HG03469 (cell line): ENCODE data around the gene TNFRSF21.
"Not testable (repeated sequence)": the region's sequence is repeated elsewhere in the genome, so short reads cannot be mapped to it uniquely, and the experiment has no call there.

ENCODE experiments used
- ATAC-seq: cut with Tn5 transposase; IDR thresholded peaks from one replicate; pipeline ENCODE4 v1.9.1; 2021; ENCODE audit warnings: mild to moderate bottlenecking, moderate library complexity, moderate number of reproducible peaks; ENCODE audit not compliant: unreplicated experiment

TNFRSF21 gene, protein sequence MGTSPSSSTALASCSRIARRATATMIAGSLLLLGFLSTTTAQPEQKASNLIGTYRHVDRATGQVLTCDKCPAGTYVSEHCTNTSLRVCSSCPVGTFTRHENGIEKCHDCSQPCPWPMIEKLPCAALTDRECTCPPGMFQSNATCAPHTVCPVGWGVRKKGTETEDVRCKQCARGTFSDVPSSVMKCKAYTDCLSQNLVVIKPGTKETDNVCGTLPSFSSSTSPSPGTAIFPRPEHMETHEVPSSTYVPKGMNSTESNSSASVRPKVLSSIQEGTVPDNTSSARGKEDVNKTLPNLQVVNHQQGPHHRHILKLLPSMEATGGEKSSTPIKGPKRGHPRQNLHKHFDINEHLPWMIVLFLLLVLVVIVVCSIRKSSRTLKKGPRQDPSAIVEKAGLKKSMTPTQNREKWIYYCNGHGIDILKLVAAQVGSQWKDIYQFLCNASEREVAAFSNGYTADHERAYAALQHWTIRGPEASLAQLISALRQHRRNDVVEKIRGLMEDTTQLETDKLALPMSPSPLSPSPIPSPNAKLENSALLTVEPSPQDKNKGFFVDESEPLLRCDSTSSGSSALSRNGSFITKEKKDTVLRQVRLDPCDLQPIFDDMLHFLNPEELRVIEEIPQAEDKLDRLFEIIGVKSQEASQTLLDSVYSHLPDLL

DNA sequence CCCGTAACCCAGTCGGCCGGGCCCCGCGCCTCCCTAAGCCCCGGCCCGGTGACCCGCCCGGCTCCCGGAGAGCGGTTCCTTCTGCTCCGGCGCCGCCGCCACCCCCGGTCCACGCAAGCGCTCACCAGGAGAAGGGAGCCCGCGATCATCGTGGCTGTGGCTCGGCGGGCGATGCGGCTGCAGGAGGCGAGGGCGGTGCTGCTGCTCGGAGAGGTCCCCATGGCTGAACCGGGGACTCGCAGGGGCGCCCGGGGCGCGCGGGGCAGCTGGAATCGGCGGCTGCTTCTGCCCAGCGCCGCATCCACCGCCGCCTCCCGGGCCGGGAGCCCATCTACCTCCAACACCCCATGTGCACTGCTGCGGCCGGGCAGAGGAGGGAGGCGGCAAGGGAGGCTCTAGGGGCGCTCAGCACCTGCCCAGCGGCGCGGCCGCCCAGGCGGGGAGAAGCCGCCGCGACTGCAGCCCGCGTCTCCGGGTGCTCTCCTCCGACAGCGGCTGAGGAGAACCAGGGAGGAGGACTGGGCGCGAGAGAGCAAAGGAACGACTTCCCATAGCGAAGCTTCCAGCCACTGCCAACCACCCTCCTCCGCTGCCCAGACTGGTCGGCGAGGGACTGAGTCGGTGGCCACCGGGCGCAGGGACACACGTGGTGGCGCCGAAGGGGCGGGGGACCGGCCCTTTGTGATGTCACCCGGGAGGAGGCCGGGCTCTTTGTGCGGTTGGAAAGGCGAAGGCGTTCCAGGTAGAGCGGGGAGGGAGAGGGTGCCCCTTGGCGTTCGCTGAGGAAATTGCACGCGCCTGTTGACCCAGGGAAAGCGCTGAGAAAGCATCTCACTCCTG lies at the start of gene TNFRSF21:
Gene TNFRSF21 (minus strand): TSS at position 615 of the 840 bp plus-strand sequence. CDS start 394 bp downstream, at position 221.
- peak; percentile 99 for ATAC-seq

DNA sequence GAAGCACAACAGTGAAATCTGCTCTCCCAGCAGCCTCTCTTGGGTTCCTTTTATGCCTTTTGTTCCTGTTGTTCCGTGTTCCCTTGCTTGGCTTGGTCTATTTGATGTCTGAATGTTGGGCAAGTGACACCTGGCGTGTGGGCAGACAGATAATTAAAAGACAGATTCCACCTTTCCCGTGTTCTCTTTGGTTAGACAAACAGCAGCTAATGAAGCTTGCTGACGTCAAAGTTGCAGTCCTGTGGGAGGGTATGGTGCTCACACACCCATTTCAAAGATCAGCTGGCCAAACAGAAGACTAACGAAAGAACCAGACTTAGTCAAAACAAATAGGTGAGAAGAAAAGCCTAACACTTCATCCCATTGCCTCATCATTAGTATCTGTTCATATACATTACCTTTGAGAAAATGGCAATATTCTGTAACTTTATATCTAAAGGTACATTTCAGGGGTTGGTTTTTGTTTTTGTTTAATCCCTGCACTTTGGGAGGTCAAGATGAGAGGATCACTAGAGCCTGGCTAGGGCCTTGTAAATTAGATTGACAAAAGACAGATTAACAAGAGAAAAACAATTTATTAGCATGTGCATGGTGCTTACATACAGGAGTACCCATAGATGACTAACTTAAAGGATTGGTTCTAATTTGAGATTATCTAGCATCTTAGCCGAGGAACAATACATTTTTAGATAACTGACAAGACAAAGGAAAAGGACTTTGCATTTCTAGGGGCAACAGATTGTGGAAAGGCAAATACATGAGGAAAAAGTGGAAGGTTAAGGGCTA lies 48.9 kb upstream of the TNFRSF21 start:
- peak; percentile 29 for ATAC-seq

DNA sequence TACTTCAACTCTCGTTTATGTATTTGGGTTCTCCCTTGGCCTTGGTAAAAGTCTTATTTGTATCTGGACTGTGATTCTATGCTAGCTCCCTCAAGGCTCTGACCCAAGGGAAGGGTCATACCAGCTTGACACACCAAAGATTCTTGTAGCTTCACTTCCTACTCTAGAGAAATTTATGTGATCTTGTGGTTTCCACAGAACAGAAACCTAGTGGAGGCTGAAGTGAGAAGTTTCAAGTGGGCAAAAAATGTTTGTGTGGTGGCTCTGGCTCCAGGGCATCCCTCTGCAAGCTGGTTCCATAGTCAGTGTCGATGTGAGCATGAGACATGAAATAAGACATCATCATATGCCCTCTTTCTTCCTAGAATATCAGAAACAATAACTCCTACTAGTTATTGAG lies 48.1 kb upstream of the TNFRSF21 start:
- peak; percentile 66 for ATAC-seq

DNA sequence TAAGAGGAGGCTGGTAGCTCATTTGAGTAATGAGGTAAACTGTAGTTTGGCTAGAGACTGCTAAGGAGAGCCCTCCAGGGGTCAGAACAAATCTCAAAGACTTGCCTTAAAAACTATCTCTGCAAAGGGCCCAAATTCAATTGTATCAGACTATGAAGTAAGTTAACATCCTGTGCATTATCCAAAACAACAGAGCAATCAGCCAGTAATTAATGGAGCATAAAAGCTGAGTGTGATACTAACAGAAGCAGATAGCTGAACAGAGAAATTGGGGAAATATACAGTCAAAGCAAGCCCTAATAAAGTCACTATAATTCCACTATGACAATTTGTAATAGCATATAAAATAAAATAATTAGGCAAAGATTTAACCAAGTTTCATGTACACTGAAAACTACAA lies 45.8 kb upstream of the TNFRSF21 start:
- ATAC-seq = no peak

DNA sequence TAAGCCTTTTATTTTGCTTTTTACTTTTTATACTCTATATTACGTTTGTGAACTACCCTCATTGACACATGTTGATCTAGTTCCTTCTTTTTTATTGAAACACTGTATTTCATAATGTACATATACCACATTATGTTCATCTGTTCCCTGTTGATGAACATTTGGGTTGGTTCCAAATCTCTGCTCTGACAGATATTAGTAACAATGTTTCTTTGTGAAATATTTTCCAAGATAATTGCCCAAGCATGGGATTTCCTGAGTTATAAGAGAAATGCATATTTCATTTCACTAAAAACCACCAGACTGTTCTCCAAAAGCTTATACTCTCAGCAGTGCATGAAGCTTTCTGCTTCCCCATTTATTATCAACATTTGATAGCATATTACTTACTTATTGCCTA lies 44.2 kb upstream of the TNFRSF21 start:
- no peak for ATAC-seq

DNA sequence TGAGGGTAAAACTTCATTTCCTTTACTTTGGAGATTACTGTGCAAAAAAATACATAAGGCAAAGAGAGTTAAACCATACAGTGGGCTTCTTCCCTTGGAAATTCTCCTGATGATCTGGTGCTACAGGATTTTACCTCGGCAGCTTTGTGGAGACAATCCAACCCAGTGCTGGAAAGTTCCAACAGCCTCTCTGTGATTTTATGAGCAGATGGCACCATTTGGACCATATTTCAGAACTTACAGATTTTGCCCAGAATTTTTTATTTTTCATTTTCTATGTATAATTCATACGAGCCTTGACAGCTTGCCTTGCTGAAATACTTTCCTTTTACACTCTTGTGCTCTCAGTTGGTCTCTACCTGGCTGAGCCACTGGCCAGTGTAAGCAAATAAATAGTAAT lies 43.3 kb upstream of the TNFRSF21 start:
- ATAC-seq = no peak

DNA sequence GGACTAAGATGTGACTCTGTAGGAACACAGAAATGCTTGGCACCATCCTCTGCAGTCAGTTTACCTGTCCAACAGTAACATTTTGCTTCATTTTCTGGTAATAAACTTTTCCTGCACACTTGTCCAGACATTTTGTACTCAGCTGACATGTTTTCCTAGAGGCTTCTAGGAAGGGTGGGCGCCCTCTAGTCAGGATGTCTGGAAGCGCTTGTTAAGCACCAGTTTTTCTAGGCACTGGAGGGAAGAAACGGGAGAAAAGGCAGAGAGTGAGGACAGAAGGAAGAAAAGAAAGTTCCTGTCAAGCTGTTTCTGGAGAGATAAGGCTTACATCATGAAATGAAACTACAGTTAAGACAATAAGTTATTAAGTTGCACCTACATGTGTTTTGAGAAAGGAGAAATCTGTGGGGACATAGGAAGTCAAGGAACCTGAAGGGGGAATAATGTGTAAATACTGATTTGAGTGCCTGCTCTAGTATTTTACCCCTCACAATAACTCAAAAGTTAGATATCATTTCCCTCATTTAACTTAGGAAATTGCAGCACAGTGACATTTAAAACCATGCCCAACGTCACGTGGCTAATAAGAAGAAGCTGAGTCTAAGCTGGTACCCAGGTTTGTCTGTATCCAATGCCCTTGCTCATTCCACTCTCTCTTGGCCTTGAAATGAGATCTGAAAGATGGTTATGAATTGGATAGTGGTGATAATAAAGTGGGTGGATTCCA lies 42.7 kb upstream of the TNFRSF21 start:
- no peak for ATAC-seq

DNA sequence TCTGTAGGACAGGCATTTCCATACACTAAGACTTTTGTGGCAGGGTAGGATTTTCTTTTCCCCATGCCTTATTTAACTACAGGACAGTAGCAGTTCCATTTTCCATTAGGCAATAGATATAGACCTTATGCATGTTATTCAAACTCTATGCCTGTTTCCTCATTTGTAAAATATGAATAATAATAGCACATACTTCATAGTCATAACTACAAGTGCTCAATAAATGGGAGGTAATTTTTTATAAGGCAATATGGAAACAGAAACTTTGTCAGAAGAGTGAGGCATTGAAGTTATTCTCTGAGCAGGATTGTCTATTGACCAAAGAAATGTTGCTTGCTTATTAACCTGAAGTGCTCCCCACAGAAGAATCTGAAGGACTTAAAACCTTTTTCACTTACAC lies 41.9 kb upstream of the TNFRSF21 start:
- no peak for ATAC-seq

DNA sequence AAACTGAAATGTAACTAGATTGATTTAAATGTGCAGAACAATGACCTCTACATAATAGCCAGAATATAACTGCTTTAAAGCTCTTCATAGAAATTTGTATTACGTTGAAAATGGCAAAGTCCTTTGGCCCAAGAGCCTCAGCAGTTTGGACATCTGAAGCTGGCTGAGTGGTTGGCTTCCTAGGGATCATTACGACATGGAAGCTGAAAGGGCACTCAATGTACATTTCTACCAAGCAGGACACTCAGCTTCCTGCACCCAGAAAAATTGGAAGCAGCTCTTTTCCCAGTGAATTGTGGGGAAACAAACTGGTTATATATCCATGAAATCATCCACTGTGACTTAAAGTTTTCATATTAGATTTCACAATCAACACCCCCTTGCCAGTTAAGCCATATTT lies 40.2 kb upstream of the TNFRSF21 start:
- ATAC-seq = no peak

DNA sequence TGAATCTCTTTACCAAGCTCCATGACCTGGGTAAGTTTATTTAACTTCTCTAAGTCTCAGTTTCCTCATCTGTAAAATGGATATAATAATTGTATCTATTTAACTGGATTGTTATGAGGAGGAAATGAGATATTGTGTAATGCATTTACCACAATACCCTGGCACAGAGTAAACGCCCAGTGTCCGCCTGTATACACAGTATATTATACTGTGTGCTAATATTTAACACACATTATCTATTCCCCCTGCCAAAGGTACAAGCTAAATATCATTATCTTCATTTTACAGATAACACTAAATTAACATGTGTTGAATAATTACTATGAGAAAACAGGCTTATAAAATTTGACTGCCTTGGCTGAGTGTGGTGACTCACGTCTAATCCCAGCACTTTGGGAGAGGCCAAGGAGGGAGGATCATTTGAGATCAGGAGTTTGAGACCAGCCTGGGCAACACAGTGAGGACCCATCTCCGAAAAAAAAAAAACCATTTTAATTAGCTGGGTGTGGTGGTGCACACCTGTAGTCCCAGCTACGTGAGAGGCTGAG lies 38.7 kb upstream of the TNFRSF21 start:
- ATAC-seq = no peak

DNA sequence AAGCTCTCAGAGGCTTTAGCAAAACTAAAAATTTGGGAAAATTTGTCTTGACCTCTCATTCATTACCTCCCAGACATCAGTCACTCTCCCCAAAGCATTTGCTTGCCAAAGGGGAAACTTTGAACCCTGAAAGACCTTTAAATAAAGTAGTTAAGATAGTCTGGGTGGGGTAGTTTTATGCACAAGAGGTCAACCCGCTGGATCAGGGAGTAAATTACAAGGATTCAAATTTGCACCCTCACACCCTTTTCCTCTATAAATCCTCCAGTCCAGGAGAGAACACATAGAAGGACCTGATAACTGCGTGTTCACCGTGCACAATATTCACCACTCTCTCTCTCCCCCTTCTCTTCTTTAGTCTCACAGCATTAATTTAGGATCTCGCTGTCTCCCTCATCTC lies 36.1 kb upstream of the TNFRSF21 start:
- ATAC-seq = no peak

DNA sequence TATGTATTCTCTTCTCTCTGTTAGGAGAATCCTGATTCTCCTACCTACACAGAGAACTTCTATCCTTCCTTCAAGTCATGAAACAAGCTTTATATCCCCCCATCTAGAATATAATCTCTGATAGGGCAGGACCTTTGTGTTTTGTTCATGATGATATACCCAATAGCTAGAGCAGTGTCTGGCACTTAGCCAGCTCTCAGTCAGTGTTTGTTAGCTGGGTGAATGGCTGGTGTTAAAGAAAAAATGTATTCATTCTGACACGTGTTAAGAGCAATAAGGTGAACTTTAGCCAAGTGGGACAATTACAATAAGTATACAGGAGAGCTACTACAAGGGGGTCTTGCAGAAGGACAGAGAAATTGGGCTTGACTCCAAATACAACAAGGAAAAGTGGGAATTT lies 34.3 kb upstream of the TNFRSF21 start:
- ATAC-seq = no peak

DNA sequence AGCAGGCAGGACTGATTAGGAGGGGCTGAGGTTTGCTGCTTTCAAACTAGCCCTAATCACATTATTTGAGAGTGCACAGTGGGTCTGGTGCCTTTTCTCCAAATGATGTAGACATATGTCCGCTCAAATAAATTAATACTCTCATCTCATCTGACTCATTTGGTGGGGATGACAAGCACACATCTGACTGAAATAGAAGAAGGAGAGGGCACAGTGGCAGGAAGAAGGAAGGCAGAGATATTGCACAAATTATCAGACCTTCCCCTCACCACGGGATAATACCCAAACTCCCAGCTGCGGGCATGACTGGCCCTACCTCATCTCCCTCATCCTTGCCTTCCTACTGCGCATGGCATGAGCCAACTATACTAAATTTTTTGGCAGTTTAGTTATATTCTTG lies 33.9 kb upstream of the TNFRSF21 start:
- ATAC-seq = no peak

DNA sequence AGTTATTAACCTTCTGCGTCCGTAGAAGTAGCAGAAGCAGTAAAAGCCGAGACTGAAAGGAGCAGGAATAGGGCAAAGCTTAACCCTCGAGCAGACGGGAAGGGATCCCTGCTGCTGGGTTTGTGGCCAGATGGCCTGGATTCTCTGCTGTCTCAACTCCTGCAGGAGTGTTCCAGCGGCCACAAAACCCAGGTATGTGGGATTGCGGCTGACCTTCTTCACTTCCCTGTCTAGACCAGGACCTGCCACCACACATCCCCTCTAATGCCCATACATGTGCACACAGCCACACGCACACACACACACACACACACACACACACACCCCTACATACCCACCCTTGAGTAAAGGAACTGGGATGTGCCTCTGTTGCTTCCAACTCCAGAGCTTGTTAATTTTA lies 33.1 kb upstream of the TNFRSF21 start:
- no peak for ATAC-seq

DNA sequence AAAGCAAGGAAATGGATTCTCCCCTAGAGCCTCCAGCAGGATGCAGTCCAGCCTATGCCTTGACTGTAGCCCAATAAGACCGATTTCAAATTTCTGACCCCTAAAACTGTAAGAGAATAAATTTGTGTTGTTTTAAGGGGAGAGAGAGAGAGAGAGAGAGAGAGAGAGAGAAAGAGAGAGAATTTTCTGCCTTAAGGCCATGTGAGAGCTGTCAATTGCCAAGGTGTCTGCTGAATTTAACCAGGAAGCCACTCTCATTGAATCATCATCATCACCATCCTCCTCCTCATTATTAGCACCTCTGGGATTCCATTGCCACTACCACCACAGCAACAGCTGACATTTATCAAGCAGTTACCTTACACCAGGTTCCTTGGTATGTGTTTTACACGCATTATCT lies 27.8 kb upstream of the TNFRSF21 start:
- no peak for ATAC-seq

DNA sequence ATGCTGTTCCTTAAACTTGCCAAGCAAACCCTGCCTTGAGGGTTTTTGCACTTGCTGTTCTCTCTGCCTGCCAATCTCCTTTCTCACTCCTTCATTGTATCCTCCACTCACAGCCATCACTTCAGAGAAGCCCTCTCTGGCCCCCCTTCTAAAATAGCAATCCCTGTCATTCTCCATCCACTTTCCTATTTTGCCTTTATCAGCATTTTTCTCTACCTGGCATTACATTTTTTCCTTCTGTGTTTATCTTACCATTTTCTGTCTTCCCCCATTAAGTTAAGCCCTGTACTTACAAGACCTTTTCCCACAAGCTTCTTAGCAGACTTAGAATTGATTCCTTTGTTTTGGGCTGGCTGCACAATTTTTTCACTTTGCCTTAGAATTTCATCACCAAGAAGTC lies 26.6 kb upstream of the TNFRSF21 start:
- ATAC-seq = no peak

DNA sequence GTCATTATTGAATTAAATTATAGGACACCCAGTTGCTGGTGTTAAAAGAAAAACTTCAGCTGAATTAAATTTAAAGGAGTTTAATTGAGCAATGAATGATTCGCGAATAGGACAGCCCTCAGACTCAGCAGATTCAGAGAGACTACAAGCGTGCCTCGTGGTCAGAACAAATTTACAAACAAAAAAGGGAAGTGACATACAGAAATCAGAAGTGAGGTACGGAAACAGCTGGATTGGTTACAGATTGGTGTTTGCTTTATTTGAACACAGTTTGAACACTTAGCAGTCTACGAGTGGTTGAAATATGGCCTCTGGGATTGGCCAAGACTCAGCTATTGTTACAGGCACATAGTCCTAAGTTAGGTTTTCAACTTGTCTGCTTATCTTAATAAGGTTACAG lies 25.8 kb upstream of the TNFRSF21 start:
- peak; percentile 98 for ATAC-seq

DNA sequence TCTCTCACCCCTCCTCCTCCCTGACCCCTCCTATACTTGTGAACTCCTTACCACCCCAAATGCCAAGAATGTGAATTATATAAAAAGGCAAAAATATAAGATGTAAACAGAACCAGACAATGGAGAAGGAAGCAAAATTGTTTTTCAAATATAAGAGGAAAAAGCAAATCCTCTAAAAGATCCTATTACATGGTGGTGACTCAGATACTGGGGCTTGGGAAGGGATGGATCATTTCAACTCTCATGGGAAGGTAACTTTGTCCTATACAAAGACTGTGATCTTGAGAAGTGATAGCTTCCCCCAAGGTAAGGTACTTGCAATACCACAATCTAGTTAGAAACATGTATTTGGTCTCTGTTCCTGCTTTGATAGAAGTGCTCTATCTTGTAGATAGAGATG lies 24.6 kb upstream of the TNFRSF21 start:
- ATAC-seq = no peak

DNA sequence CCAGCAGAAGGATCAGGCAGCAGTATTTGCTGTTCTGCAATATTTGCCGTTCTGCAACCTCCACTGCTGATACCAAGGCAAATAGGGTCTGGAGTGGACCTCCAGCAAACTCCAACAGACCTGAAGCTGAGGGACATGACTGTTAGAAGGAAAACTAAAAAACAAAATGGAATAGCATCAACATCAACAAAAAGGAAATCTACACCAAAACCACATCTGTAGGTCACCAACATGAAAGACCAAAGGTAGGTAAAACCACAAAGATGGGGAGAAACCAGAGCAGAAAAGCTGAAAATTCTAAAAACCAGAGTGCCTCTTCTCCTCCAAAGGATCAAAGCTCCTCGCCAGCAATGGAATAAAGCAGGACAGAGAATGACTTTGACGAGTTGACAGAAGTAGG lies 18.9 kb upstream of the TNFRSF21 start:
- not testable (repeated sequence) for ATAC-seq

DNA sequence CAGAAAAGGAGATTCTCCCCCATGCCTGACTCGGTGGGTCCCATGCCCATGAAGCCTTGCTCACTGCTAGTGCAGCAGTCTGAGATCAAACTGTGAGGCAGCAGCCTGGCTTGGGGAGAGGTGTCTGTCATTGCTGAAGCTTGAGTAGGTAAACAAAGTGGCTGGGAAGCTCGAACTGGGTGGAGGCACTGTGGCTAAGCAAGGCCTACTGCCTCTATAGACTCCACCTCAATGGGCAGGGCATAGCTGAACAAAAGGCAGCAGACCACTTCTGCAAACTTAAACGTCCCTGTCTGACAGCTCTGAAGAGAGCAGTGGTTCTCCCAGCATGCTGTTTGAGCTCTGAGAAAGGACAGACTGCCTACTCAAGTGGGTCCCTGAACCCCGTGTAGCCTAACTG lies 18.4 kb upstream of the TNFRSF21 start:
- ATAC-seq = not testable (repeated sequence)
